NCI-H1048 (cell line): ENCODE results near the gene KSR2.
A peak's percentile ranks its signal among the peaks of the same experiment; 100 is the strongest.
"Not testable (repeated sequence)": the region's sequence is repeated elsewhere in the genome, so short reads cannot be mapped to it uniquely, and the experiment has no call there.

Source experiments
- DNase-seq: peaks from one replicate; lab custom pipeline; 2025; lab: John Stamatoyannopoulos, UW

The KSR2 gene

DNA sequence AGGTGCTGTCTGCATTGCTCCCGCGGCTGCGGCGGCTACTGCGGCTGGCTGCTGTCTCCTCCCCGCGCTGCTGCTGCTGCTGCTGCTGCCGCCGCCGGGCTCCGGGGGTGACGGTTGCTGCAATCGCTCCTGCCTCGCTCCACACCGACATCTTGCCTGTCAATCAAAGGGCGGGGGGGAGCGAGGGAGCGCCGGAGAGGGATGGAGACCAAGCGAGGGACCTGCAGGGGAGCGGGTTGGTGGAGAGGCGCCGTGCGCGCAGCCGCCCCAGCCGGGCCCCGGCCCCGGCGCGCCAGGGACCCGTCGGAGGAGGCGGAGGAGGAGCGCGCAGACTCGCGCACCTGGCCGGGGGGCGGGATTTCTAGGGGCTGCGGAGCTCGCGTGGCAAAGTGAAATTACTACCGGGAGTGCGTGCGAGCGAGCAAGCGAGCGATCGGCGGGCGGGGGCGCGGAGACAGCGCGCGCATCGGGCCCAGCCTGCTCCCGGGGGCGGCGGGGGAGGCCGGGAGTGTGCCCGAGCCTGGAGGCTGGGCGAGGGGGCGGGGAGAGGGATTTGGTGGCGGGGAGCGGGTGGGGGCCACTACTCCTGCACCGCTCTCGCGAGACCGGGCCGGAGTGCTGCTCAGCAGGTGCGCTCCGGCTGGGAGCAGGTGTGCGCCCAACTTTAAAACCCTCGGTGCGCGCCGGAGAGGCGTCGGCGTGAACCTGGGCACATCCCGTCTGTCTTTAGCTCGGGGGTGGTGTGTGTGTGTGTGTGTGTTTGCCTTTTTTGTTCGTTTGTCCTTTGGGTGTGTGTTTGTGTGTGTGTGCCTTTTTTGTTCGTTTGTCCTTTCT, at the start of gene KSR2:
KSR2 (minus strand) TSS at position 165 of the 834 bp plus-strand sequence. CDS start 735 bp downstream, outside the sequence.
- DNase-seq, result peak; percentile 81

DNA sequence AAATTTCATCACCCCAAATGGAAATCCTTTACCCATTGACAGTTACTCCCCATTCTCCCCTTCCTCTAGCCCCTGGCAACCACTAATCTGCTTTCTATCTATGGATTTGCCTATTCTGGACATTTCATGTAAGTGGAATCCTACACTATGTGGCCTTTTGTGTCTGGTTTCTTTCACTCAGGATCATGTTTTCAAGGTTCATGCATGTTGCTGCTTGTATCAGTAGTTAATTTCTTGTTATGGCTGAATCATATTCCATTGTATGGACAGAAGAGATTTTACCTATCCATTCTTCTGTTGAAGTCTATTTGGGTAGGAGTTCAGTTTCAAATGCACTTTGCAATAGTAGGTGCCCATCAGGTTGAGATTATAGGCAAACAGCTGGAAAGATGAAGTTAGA, 49.1 kb upstream of the KSR2 start:
- DNase-seq, result no peak

DNA sequence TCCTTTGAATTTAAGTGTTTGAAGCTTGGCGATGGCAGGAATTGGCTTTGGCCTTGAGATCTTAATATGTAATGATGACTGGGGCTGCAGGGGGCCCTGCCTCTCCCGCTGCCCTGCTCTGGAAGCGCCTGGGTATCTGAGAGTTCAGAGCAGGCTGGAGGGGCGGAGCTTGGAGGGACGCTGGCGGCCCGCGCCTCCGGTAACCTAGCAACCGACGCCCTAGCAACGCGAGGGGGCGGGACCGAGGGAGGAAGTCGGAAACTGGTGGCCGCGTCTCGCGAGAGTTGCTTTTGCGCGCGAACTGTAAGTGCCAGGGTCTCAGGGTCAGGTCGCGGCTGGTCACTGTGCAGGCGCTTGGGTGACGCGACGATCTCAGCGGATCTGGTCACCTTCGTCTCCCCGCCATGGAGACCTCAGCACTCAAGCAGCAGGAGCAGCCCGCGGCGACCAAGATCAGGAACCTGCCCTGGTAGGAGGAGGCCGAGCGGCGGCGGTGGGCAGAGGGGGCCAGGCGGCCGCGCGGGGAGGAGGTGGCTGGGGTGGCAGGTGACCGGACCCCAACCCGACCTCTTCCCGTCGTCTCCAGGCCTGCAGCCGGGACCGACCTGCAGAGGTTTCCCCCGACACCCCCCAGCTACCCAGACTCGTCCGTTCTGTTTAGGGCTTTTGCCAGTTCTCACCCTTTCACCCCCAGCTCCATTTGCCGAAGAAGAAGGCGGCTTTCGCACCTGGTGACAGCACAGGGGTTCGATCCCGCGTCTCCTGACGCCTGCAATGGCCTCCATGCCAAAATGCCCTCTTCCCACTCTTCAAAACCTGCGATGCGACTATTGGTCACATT, 47.9 kb upstream of the KSR2 start, which contains the start of gene RFC5:
RFC5 (plus strand) TSS at position 280 of the 841 bp plus-strand sequence; CDS start at position 405, 125 bp downstream.
- DNase-seq, result peak; percentile 96

DNA sequence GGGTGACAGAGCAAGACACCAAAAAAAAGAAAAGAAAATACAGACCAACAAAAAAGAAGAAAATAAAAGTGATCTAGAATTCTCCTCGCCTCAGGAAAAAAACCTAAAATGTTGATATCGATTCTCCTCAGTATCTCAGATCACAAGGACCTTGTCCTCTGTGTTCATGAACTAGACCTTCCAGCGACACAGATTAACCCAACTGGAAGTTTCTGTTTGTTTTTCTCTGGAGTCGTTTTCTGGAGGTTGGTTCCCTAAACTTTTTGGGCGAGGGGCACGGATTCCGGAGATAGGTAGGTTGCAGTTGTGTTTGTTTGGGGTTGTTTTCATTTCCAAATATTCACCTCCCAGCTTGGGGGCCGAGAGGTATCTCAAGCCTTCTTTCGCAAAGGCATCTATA, 47.2 kb upstream of the KSR2 start:
- DNase-seq, result no peak

DNA sequence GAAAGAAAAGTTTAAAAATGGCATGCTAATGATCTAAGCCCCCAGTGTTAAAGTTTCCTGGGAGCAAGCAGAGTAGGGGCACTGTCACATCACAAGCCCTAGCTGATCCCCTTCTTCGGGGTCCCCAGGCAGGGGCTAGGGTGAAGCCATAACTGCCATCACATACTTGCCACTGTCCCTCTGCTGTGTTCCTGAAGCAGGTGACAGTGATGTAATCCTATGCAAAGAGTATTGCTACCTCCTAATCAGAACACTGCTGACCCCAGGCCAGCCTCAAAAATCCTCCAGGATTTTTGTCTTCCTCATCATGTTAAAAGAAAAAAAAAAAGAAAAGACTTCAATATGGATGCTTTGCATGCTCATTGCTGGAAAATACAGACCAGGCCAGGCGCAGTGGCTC, 46.5 kb upstream of the KSR2 start:
- DNase-seq, result no peak

DNA sequence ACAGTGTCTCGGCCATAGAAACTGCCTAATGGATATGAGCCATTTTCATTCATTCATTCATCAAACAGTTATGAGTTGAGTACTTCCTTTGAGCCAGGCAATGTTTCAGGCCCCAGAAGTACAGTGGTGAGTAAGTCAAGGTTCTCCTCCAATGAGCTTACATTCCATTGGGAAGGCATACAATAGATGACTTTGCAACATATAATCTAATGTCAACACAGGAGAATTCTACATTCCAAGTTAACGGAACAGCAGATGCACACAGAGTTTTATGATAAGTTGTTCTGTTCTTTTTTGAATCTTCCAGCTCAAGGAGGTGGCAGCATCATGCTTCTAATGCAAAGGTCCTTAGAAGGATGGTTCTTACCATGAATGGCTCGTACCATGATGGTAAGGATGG, 44.5 kb upstream of the KSR2 start:
- no peak for DNase-seq

DNA sequence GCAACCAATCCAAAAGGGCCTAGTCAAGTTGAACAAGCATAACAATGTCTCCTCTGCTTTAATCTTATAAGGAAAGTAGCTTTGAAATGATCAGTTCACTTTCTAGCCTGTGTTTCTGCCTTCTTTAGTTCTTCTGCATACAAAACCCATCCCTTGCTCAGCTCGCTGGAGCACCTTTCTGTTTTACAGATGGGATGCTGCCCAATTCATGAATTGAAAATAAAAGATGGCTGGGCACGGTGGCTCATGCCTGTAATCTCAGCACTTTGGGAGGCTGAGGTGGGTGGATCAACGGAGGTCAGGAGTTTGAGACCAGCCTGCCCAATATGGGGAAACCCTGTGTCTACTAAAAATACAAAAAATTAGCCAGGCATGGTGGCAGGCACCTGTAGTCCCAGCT, 43.2 kb upstream of the KSR2 start:
- no peak for DNase-seq

DNA sequence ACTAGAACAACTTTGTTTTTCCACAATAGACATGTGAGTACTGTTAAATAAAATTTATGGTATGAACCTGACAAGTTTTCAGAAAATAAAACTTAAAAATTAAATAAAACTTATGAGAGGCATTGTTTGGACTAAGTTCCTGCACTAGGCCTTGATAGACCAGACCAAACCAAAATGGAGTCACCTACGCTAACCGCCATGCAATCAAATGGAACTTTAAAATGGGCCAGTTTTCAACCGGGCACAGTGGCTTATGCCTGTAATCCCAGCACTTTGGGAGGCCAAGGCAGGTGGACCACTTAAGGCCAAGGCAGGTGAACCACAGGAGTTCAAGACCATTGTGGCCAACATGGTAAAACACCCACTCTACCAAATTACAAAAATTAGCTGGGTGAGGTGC, 42.6 kb upstream of the KSR2 start:
- DNase-seq, result no peak

DNA sequence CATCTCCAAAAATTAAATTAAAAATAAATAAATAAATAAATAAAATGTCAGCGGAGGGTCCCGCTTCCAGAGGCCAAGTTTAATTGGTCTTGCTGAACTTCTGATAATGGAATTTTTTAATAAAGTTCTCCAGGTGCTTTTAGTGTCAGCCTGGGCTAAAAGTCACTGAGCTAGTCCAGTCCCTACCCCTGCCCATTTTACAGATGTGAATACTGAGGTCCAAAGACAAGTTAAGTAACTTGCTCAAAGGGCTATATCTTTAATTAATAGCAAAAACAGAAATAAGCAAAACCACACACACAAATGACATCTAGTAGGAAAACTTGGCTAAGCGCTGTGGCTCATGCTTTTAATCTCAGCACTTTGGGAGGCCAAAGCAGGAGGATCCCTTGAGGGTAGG, 42.1 kb upstream of the KSR2 start:
- DNase-seq, result no peak

DNA sequence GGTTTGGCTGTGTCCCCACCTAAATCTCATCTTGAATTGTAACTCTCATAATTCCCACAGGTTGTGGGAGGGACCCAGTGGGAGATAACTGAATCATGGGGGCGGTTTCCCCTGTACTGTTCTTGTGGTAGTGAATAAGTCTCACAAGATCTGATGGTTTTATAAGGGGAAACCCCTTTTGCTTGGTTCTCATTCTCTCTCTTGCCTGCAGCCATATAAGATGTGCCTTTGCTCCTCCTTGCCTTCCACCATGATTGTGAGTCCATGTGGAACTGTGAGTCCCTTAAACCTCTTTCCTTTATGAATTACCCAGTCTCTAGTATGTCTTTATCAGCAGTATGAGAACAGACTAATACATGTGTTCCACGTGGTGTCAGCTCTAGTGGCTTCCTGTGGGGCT, 31.0 kb upstream of the KSR2 start:
- not testable (repeated sequence) for DNase-seq

DNA sequence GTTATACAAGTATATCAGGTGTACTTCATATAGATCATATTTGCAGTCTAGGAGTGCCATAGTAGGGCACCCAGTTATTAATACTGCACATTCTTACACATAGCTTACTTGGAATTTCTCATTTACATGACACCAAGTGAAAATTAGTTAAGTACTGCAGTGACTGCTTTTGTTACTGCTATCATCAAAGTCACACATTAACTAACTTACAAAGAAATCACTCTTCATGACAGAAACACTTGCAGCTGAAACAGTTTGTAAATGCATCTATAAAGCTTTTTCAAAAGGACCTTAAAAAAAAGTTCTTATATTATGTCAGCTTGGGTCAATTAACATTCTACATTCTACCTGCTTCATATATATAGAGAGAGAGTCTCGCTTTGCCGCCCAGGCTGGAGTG, 29.9 kb upstream of the KSR2 start:
- DNase-seq, result no peak

DNA sequence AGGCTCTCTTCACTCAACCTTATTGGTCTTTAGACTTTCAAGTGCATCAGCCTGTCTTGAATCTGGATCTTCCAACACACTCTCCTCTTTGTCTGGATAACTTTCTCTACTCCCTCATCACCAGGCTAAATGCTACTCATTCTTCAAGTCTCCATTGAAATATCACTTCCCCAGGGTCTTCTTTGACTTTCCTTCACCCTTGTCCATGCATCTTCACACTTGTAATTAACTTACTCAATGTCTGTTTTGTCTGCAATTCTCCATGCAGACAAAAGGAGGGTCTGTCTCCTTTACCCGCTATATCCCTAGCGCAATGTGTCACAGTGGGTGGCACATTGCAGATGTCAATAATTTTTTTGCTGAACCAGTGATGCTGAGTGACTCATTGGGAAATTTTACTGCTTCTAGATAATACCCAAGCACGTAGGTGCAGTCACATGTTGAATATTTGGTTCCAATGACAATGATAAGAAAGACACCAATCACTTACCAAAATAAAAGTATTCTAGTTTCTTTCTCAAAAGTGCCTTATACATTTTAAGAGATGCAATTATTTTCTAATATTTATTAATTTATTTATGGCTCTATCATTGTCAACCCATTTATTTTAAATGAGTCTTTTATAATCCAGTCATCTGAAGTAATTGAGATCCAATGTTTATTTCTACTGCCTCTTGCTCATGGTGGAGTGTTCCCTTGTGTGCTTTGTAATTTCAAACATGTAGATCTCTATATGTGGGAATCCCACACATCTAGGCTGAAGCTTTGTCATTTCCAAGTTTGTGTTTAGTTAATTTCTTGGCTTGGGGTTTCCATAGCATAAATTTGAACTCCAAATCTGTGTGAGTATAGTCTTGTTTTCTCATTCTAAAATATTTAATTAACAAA, 26.0 kb upstream of the KSR2 start:
- DNase-seq, result no peak

DNA sequence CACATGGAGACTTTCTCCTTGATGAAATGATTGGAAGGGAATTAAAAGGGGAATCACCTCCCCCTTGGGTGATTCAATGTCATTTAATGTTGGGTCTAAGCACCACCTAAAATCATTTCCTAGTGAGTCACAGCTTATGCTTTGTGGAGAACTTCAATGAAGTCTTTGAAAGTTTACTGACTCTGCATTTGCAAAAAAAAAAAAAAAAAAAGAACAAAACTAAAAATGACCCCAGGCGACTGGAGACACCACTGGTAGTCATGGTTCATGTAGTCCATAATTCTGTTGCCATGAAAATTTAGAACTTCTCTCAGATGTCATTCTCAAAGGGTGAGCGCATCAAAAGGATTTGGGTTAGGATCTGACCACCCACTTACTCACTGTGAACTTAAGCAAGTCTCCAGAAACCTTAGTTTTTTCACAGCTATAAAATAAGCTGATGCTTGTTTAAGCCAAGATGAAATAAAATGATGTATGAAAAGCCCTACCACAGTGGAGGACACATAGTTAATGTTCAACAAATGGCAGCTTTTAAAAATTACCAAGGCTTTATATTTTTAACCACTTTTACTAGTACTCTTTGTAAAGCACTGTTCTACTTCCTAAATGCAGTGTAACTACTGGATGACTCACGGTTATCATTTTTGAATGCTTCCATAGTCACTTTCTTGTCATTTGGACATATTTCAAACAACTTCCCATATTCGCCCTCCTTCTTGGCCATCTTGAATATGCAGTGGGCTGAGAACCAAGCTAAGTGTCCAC, 18.1 kb upstream of the KSR2 start:
- DNase-seq, result no peak

DNA sequence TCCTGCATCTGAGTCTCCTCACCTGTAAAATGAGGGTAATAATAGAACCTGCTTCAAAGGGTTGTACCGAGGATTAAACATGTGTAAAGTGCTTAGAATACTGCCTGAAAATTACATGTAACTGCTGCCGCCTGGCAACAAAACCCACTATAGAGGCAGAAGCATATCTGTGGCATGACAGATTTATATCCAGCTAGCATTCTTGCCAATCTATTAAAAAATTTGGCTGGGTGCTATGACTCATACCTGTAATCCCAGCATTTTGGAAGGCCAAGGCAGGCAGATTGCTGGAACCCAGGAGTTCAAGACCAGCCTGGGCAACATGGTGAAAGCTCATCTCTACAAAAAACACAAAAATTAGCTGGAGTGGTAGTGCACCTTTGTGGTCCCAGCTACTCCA, 16.4 kb upstream of the KSR2 start:
- DNase-seq, result no peak

DNA sequence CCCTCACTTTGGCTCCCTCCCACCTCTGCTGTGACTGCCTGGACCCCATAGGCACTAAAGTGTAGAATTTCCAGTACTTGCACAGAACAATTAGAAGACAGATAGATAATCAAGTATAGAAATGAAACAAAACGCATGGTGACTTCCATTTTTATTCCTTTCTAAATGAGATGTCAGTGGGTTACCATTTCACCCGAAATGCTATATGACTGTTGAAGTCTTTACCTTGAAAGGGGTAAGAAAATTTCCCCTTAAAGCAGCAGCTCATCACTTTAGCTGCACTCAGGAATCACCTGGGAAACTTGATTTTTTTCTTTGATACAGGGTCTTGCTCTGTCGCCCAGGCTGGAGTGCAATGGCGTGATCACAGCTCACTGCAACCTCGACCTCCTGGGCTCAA, 12.5 kb upstream of the KSR2 start:
- no peak for DNase-seq

DNA sequence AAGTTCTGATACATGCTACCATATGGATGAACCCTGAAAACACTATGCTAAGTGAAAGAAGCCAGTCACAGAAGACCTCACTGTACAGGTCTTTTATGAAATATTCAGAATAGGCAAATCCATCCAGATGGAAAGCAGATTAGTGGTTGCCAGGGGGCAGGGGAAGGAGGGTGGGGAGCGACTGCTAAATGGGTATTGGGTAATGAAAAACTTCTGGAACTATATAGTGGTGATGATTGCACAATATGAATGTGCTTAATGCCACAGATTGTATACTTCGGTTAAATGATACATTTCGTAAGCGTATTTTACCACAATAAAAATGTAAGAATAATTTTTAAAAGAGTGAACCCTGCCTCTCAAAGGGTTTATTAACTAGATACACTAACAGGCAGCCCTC, 11.8 kb upstream of the KSR2 start:
- no peak for DNase-seq

DNA sequence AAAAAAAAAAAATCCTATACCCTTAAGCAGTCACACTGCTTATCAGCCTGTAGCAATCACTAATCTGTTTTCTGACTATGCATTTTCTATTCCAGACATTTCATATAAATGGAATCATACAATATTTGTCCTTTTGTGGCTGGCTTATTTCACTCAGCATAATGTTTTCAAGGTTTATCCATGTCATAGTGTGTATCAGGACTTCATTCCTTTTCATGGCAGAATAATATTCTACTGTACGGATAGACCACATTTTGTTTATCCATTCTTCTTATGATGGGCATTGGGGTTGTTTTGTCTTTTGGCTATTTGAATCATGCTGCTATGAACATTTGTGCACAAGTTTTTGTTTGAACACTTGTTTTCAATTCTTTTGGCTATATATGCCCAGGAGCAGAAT, 8.6 kb upstream of the KSR2 start:
- no peak for DNase-seq

DNA sequence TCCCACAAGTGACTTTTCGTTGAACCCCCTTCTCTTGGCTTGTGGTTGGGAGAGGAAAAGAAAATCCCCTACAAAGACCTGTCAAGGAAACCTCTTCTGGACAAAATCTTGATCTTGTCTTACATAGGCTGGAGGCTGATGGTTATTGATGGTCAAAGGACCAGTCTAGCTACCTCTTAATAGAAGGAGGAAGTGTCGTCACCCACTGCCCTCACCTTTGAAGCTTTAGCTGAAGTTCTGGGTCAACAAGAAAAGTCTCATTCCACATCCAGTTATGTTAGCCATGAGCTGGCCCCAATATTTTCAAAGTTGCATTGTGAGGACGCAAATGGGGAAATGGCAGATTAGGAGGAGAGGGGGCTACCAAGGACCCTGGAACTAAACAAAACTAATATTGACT, 6.2 kb upstream of the KSR2 start:
- DNase-seq, result no peak

DNA sequence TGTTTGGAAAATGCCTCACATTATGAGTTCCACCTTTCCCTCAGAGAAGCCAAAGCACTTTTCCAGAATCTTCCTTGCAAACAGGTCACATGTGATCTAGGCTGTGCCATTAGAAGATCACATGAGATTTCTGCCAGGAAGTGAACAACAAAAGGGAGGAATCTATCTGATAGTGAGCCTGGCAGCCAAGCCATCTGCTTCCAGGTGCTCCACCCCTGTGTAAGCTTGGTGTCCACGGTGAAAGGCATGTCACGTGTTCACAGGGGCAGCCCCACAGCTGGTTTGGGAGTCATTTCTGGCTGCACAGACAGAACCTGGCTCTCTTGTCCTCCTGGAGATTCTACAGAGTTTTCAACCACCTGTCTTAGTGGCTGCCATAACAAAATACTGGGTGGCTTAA, 3.5 kb upstream of the KSR2 start:
- no peak for DNase-seq

DNA sequence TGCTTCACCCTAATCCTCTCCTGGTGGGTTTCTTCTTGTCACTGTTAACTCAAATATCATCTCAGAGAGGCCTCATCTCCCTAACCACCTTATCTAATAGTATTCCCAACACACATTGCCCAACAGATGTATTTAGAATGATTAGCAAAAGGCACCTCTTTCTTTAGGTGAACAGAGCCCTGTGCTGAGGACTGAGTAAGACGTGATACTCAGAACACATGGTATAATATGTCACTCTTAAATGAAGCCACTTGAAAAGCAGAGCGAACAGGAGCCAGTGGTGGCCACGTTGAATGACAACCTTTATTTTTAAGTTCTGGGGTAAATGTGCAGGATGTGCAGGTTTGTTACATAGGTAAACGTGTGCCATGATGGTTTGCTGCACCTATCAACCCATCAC, 1.5 kb upstream of the KSR2 start:
- DNase-seq, result no peak

DNA sequence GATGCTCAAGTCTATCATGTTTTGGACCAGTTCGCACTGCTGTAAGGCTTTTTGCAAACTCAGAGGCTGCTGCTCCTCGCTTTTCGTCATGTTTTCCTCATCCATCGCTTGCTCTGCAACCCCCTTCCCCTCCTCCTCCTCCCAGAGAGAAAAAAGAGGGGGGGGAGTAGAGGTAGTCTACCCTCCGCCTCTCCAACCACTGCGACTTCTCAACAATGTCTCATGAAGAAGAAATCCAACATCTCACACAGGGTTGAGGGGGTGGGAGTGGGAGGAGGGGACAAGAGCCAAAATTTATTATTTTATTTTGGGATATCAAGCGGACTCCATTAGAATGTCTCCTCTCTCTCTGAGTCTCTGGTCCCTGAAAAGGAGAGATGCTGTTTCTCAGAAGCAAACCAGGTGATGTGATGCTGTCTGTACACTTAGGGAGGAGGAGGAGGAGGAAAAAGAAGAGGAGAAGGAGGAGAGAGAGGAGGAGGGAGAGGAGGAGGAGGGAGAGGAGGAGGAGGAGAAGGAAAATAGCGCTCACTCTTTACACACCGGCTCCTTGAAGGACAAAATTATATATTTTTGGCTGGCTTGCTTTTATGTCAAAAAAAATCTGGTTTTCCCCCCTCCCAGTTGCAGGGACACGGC, 520 bp downstream of the KSR2 start:
- DNase-seq, result no peak
